HFFc6 (cell line): Measurements from ENCODE around the gene COL19A1. TPM values are rescaled to one million over a fixed set of nuclear protein-coding genes. Genes with fewer than 3 reads are reported as not detected.

Experiments used
- DNase-seq: peaks from one replicate; pipeline ENCODE4 v3.0.0-alpha.2; 2018
- H3K27ac Mint-ChIP-seq: 2 replicates; pipeline ENCODE4 v1.8.0; 2020; ENCODE audit warnings: mild to moderate bottlenecking, mixed read lengths
- H3K27me3 Mint-ChIP-seq: 2 replicates; pipeline ENCODE4 v1.8.0; 2021; ENCODE audit warnings: mild to moderate bottlenecking, moderate library complexity, mixed read lengths; ENCODE audit not compliant: insufficient read depth
- H3K36me3 Mint-ChIP-seq: 2 replicates; pipeline ENCODE4 v1.8.0; 2021; ENCODE audit warnings: low read depth, mixed read lengths
- H3K4me1 Mint-ChIP-seq: 2 replicates; pipeline ENCODE4 v1.8.0; 2020; ENCODE audit warnings: low read depth, mixed read lengths
- H3K4me3 Mint-ChIP-seq: 2 replicates; pipeline ENCODE4 v1.8.0; 2020; ENCODE audit warnings: mild to moderate bottlenecking, moderate library complexity, mixed read lengths
- H3K9me3 Mint-ChIP-seq: 2 replicates; pipeline ENCODE4 v1.8.0; 2020; ENCODE audit warnings: mild to moderate bottlenecking, mixed read lengths
- CTCF ChIP-seq: fragments of 200-600 bp; sonication (generic); IDR thresholded peaks from 2 replicates; pipeline ENCODE4 v1.5.0; 2021; ENCODE audit warnings: antibody characterized with exemption, mild to moderate bottlenecking
- long read RNA-seq: library from polyadenylated mRNA; unstranded; transcript quantifications from one replicate; pipeline ENCODE4 v2.0.0, GENCODE V29; 2019
- total RNA-seq, 6 experiments: library from RNA; stranded (reverse); fragmentation: NEBNext Ultra II Directional; extraction: Animal tissue kit (Norgen Biotek cat#: 25700); gene quantifications; 2 replicates in 1 of 6; 3 replicates in 5 of 6; pipeline ENCODE4 v1.2.3, GENCODE V29; 2021

Gene COL19A1
- not detected for total RNA-seq
- long read RNA-seq = 0 reads

- no peak for TF ChIP-seq CTCF
- Mint-ChIP-seq H3K27me3 (peaks cover 19% of the 10 kb centered on the region), H3K27ac (no peak within 1 kb of the TSS), H3K9me3 (no peaks in the 10 kb centered on the region), H3K4me1 (peaks cover 11% of the 10 kb centered on the region; the same call in 1 of the 2 replicates), H3K4me3 (peak within 1 kb of the TSS; percentile 61; the same call in 1 of the 2 replicates), H3K36me3 (no peaks in the 10 kb centered on the region)
- no peak for DNase-seq
Measured at GRCh38 chr6:69866351-69866769, at the start of gene COL19A1. COL19A1 (plus strand) TSS chr6:69866556; CDS start chr6:69879568, 13,012 bp downstream.

DNA sequence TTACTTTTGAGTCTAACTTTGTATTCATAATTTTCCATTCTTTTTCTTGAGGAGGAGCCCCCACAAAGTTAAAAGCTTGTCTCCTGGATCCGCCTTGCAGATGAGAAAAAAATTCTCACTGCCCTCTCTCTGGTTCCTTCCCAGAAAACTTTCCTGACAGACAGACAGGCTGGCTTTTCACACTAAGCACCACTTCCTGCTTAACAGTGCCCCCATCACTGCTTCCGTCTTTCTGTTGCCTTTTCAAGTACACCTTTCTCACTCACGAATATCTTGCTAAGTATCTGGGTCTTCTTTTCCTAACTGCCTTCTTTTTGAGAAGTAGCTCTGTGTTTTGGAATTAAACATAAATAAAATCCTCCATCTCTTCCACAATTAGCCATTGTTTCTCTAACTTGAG lies 49.8 kb upstream of the COL19A1 start:
- Mint-ChIP-seq H3K27ac (no peak overlapping the region), H3K36me3 (no peaks in the 10 kb centered on the region), H3K27me3 (peaks cover 4% of the 10 kb centered on the region), H3K4me1 (no peaks in the 10 kb centered on the region), H3K4me3 (no peak overlapping the region), H3K9me3 (no peaks in the 10 kb centered on the region)
- no peak for DNase-seq
- TF ChIP-seq CTCF = no peak

DNA sequence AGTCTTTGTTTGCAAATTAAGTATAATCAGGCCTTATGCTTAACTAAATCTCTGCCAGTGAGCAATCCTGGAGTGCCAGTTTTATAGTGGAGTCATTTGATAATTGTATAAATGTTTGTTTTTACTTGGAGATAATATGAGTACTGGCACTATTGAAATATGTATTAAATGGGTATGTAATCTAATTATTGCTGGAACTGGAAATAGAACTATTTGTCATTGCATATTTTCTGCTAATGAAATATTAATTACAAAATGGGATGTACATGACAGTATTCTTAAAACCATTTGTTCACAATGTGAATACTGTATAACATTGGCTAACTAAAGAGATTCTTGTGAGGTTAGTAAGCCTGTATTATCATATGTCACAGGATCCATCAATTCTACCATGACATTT lies 49.0 kb upstream of the COL19A1 start:
- DNase-seq = no peak
- Mint-ChIP-seq H3K27ac (no peak overlapping the region), H3K4me1 (no peaks in the 10 kb centered on the region), H3K4me3 (no peak overlapping the region), H3K27me3 (peaks cover 4% of the 10 kb centered on the region), H3K36me3 (no peaks in the 10 kb centered on the region), H3K9me3 (no peaks in the 10 kb centered on the region)
- TF ChIP-seq CTCF = no peak

DNA sequence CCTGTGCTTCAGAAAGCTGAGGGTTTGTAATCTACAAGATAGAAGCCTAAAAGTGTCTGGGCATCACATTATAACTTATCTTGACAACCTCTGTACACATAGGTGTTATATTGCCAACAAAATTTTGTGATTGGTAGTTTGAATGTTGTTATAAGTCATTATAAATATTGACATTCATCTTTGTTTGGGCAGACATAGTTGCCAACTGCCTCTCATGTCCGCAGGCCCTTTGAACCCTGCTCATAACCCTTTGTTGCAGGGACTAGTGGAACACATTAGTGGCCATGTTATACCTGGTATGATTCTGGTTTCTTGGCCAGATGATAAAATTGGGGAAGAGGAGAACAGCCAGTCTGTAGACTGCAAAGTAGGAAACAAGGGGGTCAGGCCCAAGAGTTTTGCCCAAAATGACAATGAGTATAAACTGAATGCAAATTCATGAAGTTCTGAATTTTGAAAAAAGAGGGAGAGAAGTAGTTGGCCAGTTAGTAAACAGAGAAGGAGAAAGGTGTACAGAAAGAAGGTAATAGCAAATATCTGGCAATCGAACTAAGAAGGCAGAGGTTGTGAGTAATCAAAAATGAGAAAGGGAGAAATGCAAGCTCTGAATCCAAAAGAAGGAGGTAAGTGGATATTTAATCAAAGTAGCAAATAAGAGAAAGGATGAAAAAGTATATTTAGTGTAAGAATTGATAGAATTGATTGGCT lies 48.0 kb upstream of the COL19A1 start:
- no peaks in the 10 kb centered on the region for H3K4me1 Mint-ChIP-seq
- DNase-seq = no peak
- H3K36me3 Mint-ChIP-seq = no peaks in the 10 kb centered on the region
- no peak overlapping the region for H3K4me3 Mint-ChIP-seq
- H3K27me3 Mint-ChIP-seq = peaks cover 4% of the 10 kb centered on the region
- no peak overlapping the region for H3K27ac Mint-ChIP-seq
- no peaks in the 10 kb centered on the region for H3K9me3 Mint-ChIP-seq
- TF ChIP-seq CTCF = no peak

GRCh38 chr6:69819138-69819537 lies 47.2 kb upstream of the COL19A1 start:
- Mint-ChIP-seq H3K36me3 (no peaks in the 10 kb centered on the region), H3K27ac (no peak overlapping the region), H3K4me3 (no peak overlapping the region), H3K9me3 (no peaks in the 10 kb centered on the region), H3K4me1 (no peaks in the 10 kb centered on the region), H3K27me3 (peaks cover 4% of the 10 kb centered on the region)
- no peak for TF ChIP-seq CTCF
- no peak for DNase-seq
